ENCODE data around the gene EMP1.

The EMP1 gene

GRCh38 chr12:13182881-13183280 lies 13.6 kb upstream of the EMP1 start:
- no peak for ATAC-seq
- TF ChIP-seq ZNF70 (CRISPR knock-in tag; IDR thresholded peaks at IDR 0.05) (no peak), PATZ1 (CRISPR knock-in tag; IDR thresholded peaks at IDR 0.05; ENCODE audit: borderline replicate concordance) (no peak), ZFP30 (CRISPR knock-in tag; IDR thresholded peaks at IDR 0.05) (no peak), ZNF565 (CRISPR knock-in tag; conservative IDR thresholded peaks at IDR 0.05; ENCODE audit: low read depth) (no peak), PPARA (CRISPR knock-in tag; IDR thresholded peaks at IDR 0.05; ENCODE audit: borderline replicate concordance) (no peak), ESRRG (CRISPR knock-in tag; IDR thresholded peaks at IDR 0.05) (no peak), BACH2 (CRISPR knock-in tag; IDR thresholded peaks at IDR 0.05; ENCODE audit: borderline replicate concordance) (no peak), ZNF8 (CRISPR knock-in tag; IDR thresholded peaks at IDR 0.05) (no peak), OSR1 (CRISPR knock-in tag; IDR thresholded peaks at IDR 0.05) (no peak), ZC3H10 (CRISPR knock-in tag; IDR thresholded peaks at IDR 0.05) (no peak), CSDC2 (CRISPR knock-in tag; IDR thresholded peaks at IDR 0.05) (no peak), ISL1 (CRISPR knock-in tag; IDR thresholded peaks at IDR 0.05) (no peak), TCF4 (CRISPR knock-in tag; IDR thresholded peaks at IDR 0.05; ENCODE audit: borderline replicate concordance) (no peak), TSHZ2 (CRISPR knock-in tag; IDR thresholded peaks at IDR 0.05) (no peak), CSRNP3 (CRISPR knock-in tag; IDR thresholded peaks at IDR 0.05) (no peak), SNAI2 (CRISPR knock-in tag; IDR thresholded peaks at IDR 0.05) (no peak)

- ATAC-seq: no peak
- TF ChIP-seq ZNF70 (CRISPR knock-in tag; IDR thresholded peaks at IDR 0.05): no peak
- no peak for TF ChIP-seq TSHZ2 (CRISPR knock-in tag; IDR thresholded peaks at IDR 0.05)
- TF ChIP-seq ISL1 (CRISPR knock-in tag; IDR thresholded peaks at IDR 0.05): no peak
- TF ChIP-seq ZNF565 (CRISPR knock-in tag; conservative IDR thresholded peaks at IDR 0.05; ENCODE audit: low read depth): no peak
- no peak for TF ChIP-seq ZNF8 (CRISPR knock-in tag; IDR thresholded peaks at IDR 0.05)
- TF ChIP-seq RARB (CRISPR knock-in tag; IDR thresholded peaks at IDR 0.05): no peak
- no peak for TF ChIP-seq CSDC2 (CRISPR knock-in tag; IDR thresholded peaks at IDR 0.05)
- no peak for TF ChIP-seq OSR1 (CRISPR knock-in tag; IDR thresholded peaks at IDR 0.05)
- no peak for TF ChIP-seq ESRRG (CRISPR knock-in tag; IDR thresholded peaks at IDR 0.05)
- no peak for TF ChIP-seq ARNTL (CRISPR knock-in tag; IDR thresholded peaks at IDR 0.05; ENCODE audit: borderline replicate concordance, low read depth)
- TF ChIP-seq GLIS3 (CRISPR knock-in tag; IDR thresholded peaks at IDR 0.05): no peak
- no peak for TF ChIP-seq PATZ1 (CRISPR knock-in tag; IDR thresholded peaks at IDR 0.05; ENCODE audit: borderline replicate concordance)
- TF ChIP-seq ZFP3 (CRISPR knock-in tag; IDR thresholded peaks at IDR 0.05): no peak
- TF ChIP-seq POU6F1 (CRISPR knock-in tag; IDR thresholded peaks at IDR 0.05; ENCODE audit: borderline replicate concordance, low read depth): no peak
- no peak for TF ChIP-seq TCF4 (CRISPR knock-in tag; IDR thresholded peaks at IDR 0.05; ENCODE audit: borderline replicate concordance)
- TF ChIP-seq PPARA (CRISPR knock-in tag; IDR thresholded peaks at IDR 0.05; ENCODE audit: borderline replicate concordance): no peak
- TF ChIP-seq ZFP30 (CRISPR knock-in tag; IDR thresholded peaks at IDR 0.05): no peak
- TF ChIP-seq ZC3H10 (CRISPR knock-in tag; IDR thresholded peaks at IDR 0.05): no peak
- no peak for TF ChIP-seq BACH2 (CRISPR knock-in tag; IDR thresholded peaks at IDR 0.05; ENCODE audit: borderline replicate concordance)
These were observed 12.9 kb upstream of the EMP1 start for GRCh38 chr12:13183620-13184019.

Data from SK-N-SH treated with all-trans-retinoic acid at 6 μM for 48 hours (cell line).